ENCODE results near the gene VIPR2.

Gene VIPR2

GRCh38 chr7:159047536-159047935, 97.1 kb downstream of the VIPR2 start:
- no peak for DNase-seq

- no peak for DNase-seq
These were observed 98.4 kb downstream of the VIPR2 start for GRCh38 chr7:159046300-159046699.

DNA sequence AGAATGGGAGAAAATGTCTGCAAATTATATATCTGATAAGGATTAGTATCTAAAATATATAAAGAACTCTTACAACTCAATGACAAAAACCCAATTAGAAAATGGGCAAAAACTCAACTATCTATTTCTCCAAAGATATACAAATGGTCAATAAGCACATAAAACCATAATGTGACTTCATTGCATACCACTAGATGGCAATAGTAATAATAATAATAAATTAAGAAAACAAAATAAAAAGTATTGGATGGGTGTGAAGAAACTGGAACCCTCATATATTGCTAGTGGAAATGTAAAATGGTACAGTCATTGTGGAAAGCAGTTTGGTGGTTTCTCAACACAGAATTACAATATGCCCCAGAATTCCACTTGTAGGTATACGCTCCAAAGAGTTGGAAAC, 98.8 kb downstream of the VIPR2 start:
- DNase-seq: no peak

- no peak for DNase-seq
These were observed 102.0 kb downstream of the VIPR2 start for GRCh38 chr7:159042581-159043101.

GRCh38 chr7:159042103-159042502, 102.6 kb downstream of the VIPR2 start:
- DNase-seq: no peak

DNA sequence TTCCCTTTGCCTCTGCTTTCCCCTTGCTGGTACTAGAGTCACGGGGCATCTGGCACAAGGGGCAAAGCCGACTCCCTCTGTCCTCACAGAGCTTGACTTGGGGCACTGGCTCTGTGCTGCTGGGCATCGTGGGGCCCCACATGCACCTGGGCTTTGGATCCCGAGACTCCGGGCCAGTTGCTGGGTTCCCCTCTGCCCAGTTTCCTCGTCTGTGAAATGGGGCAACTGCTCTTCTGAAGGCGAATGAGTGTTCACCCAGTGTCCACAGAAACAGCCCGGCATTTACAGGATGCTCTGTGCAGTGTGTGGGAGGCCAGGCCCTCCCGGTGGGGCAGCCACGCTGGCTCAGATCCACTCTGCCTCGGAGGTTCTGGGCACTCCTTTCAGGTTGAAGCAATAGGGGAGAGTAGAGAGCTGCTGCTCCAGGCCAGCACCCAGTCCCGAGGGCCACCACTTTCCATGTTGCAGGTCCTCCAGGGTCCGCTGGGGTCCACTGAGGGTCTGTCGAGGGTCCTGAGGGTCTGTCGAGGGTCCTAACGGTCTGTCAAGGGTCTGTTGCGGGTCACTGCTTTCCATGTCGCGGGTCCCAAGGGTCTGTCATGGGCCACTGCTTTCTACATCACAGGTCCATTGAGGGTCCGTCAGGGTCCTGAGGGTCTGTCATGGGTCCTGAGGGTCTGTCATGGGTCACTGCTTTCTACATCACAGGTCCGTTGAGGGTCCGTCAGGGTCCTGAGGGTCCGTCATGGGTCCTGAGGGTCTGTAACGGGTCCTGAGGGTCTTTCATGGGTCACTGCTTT, 103.6 kb downstream of the VIPR2 start:
- no peak for DNase-seq

DNA sequence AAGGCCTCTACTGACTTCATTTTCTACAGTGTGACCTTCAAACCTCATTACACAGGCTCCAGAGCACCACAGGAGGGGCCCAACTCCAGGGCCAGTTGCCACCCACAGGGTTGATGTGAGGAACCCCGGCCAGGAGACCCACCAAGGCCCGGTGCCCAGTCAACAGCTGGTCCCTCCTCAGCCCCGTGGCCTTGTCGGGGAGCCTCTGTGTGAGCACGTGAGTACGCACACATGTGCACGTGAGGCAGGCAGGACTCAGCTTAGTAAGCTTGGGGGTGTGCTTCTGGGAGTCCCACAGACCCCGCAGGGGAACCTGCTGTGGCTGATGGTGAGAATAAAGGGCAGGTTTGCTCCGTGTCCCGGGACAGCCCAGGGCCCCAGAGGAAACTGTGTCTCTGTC, 104.5 kb downstream of the VIPR2 start:
- DNase-seq: no peak

DNA sequence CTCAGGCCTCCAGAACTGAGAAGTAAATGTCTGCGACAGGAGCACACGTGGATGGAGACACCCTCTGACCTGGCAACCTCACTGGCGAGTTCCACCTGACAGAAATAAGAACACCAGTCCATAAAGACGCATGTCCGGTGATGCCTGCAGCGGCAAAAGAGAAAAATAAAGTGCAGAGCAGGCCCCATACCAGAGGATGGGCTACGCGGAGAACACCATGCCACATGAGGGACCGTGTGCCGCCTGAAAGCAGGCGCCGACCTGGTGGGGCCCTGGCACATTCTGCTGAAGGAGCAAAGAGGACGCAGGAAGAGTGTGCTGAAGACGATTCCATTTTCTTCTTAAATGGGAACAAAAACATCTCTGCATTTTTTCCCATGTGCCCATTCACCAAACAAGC, 105.0 kb downstream of the VIPR2 start:
- DNase-seq: no peak

DNA sequence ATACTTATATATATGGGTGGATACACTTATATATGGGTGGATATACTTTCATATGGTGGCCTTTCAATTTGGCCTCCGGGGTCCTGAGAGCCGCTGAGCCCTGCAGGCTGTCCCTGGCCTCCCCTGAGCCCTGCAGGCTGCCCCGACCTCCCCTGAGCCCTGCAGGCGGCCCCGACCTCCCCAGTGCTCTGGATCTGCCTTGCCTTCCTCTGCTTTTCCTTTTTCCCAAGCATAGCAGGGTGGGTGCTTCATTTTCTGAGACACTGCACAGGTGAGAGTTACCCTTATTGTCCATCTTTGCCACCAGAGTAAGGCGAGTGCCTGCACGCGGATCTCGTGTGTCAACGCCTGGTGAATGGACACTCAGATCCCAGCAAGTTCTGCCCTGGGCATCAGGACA, 106.6 kb downstream of the VIPR2 start:
- no peak for DNase-seq

DNA sequence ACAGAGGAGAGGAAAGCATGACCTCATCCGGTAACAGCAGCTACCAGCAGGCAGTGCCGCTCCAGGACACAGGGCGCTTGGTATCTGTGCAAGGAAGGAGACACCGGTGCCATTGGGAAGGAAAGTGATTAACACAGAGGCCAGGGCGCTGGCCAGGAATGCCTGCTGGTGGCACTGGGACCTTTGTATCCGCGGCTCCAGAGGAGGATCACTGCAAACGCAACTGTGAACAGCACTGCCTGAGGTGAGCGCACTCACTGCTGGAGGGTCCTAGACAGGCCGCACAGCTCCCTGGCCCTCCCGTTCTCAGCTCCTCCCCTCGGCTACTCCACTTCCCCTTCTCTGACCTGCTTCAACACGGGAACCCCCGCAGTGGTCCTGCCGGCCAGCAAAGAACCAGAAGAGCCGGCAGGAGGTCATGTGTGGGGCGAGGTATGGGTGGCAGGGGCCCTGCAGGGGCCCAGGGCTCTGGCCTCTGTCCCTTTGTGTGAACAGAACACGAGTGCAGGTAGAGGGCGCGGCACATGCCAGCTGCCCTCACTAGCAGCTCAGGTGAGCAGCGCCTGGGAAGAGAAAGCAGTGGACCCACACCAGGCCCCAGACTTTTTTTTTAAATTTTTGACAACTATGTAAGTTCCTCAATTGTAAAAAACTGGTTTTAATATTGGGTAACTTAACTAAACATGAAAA, 107.6 kb downstream of the VIPR2 start:
- no peak for DNase-seq

DNA sequence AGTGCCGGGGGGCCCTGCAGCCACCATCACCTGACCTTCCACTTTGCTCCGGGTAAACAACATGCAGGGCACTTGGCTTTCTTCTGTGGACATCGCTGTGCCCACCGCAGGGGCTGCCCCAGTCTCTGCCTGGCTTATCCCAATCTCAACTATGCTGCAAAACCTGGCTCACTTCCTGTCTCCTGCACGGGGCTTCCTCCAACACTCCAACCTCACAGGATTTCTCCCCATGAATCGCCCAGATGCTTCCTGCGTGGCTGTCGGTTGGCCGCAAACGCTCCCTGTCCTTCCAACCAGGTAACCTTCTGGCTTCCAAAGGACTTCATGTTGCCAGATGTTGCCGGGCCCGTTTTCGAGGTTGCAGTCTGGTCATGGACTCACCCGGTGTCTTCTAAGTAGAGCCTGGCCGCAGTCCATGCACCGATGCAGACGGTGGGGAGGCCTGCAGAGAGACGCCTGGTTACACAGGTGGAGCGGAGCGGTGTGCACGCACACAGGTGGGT, 109.0 kb downstream of the VIPR2 start:
- DNase-seq: no peak

DNA sequence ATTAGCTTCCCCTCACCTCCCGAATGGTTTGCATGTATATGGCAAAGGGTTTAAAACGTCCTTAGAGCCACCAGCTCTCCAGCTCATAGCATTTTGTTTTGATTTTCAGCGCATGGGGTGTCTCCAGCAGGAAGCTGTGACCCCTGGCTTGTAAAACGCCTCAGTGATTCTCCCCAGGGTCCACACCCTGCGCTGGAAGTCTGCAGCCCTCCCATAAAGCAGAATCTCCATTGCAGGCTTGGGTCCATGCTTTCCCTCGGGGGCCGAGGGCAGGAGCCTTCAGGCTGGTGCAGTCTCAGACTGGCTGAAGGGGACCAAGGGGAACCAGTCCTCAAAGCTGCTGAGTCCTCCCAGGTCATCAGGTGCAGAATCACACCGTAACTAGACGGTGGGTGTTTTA, 109.7 kb downstream of the VIPR2 start:
- DNase-seq: no peak

- no peak for DNase-seq
These were observed 110.3 kb downstream of the VIPR2 start for GRCh38 chr7:159034394-159034793.

GRCh38 chr7:159033956-159034355, 110.7 kb downstream of the VIPR2 start:
- no peak for DNase-seq

- DNase-seq: peak in 1 of 51 donors; percentile 20
These were observed 111.2 kb downstream of the VIPR2 start for GRCh38 chr7:159033473-159033825.

DNA sequence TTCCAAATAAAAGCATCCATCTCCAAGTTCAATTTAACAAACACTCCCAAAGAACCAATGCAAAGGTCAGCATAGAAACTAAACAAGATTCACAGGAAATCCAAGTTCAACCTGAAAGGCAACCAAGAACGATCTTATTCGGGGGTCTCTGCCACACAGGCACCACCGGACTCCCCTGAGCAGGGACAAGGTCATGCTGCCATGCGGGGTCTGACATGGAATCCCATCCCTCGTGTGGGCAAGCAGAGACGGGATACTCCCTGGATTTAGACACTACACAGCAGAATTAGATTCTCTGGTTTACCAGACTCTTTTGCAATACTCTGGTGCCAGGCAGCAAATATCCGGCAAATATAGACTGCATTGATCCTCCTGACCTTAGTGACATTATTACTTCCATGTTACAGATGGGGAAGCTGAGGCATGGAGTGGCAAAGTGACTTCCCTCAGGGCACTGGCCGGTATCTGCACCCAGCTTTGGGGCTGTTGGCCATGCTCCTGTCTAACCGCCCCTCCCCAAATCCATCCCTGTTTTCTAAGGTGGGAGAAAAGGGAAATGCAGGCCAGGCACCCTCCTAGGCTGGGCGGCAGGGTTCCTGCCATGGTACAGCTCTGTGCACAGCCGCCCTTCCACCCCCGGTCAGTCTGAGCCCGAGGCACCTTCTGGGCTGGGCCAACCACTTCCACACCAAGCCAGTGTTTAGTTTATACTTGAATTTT, 111.8 kb downstream of the VIPR2 start:
- DNase-seq: no peak

- no peak for DNase-seq
These were observed 112.3 kb downstream of the VIPR2 start for GRCh38 chr7:159032322-159032721.

GRCh38 chr7:159031750-159032149, 112.9 kb downstream of the VIPR2 start:
- no peak for DNase-seq

- no peak for DNase-seq
These were observed 113.4 kb downstream of the VIPR2 start for GRCh38 chr7:159031135-159031701.

DNA sequence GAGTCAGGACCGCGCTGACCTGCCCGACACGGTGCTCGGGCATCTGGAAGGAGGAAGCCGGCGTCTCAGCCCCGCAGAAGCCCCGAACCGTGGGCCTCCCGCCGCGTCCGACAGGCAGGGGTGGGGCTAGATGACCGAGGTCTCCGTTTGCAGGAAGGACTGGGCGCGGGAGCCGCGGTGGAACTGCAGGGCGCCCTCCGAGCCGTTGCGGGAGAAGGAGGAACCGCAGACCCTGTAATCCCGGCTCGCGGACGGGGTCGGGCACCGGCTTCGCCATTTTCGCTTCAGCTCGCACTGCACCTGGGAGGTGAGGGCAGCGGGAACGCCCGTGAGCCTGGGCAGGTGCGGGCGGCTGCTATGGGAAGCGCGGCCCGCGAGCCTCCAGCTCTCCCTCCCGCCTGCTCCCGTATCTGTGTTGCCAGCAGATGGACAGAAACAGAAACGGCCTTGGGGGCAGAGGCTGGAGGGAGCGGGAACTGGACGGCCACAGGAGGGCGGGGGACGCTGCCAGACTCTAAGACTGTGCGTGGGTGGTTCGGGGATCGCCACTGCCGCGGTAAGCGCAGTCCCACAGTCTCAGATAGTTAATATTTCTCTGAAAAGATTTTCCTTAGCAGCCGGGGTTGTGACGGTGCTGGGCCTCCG, 114.1 kb downstream of the VIPR2 start:
- peak in 13 of 51 donors; percentile 4 to 53 (median 37) for DNase-seq

Measured in hypothalamus (tissue), 51 donors.